ENCODE measurements around the gene GRIA4.

The GRIA4 gene

DNA sequence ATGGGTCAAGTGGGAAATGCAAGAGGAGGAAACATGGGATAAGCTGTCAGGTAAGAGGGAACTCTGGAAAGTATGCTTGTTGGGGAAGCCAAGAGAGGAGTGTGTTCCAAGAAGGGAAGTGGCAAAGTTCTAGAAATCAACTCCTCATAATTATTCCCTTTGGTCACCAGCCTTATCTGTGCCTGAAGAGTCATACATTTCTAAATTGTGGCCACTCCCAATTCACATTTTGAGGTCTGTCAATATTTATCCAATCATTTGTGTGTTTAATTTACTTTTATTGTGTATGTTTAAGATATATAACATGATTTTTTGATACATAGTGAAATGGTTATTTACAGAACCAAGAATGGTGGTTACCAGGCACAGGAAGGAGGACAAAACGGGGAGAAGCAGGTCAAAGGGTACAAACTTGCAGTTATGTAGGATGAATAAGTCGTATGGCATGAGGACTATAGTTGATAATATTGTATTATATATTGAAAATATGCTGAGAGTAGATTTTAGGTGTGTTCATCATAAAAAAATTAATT, 131.7 kb downstream of the GRIA4 start:
- TF ChIP-seq POLR2AphosphoS5 (IDR thresholded peaks at IDR 0.05; ENCODE audit: low read depth, low read length) (no peak), REST (IDR thresholded peaks at IDR 0.05; ENCODE audit: insufficient read depth in 1 of 2, low read depth in 2 of 2, low read length in 2 of 2) (no peak), FOXP2 (optimal IDR thresholded peaks at IDR 0.05; ENCODE audit: borderline replicate concordance, extremely low read depth, extremely low read length, insufficient read depth) (no peak), SIN3A (IDR thresholded peaks at IDR 0.05; ENCODE audit: borderline replicate concordance, insufficient read depth, low read length) (no peak)

DNA sequence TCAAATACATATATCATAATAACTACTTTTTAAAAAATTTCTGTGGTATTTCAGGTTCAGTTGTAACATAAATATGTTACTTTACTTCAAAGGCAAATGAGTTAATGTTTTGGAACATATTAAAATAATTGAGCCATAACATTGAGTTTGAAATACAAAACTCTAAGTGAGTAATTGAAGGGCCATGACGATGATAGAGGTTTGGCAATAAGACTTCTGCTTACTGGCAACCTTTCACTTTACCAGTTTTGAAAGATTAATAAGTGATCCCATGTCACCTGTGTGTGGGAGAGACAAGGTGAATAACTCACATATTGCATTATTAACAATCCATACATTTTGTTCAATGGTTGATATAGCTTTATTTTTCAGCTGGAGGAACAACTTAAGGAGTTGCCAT, 144.4 kb downstream of the GRIA4 start:
- TF ChIP-seq SIN3A (IDR thresholded peaks at IDR 0.05; ENCODE audit: borderline replicate concordance, insufficient read depth, low read length) (no peak), TAF1 (IDR thresholded peaks at IDR 0.05; ENCODE audit: borderline replicate concordance, insufficient read depth, low read length) (no peak), POLR2AphosphoS5 (IDR thresholded peaks at IDR 0.05; ENCODE audit: low read depth, low read length) (no peak), FOXP2 (optimal IDR thresholded peaks at IDR 0.05; ENCODE audit: borderline replicate concordance, extremely low read depth, extremely low read length, insufficient read depth) (no peak), REST (IDR thresholded peaks at IDR 0.05; ENCODE audit: insufficient read depth in 1 of 2, low read depth in 2 of 2, low read length in 2 of 2) (no peak)

DNA sequence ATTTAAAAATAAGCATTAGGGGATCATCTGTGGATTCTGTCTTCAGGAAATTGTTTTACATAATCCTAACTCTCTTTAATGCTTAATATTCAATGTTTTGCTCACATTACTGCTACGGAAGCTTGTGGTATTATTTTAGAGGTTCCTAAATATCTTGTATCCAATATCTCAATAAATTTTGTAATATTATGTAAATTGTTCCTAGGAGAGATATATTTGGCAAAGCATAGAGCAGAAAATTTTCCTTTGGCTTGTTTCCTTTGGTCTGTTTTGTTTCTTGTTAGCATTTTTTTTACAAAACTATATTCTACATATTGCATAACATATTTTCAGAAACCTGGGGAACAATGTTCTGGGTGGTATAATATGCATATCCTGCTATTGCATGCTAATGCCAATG, 144.8 kb downstream of the GRIA4 start:
- no peak for TF ChIP-seq FOXP2 (optimal IDR thresholded peaks at IDR 0.05; ENCODE audit: borderline replicate concordance, extremely low read depth, extremely low read length, insufficient read depth)
- no peak for TF ChIP-seq REST (IDR thresholded peaks at IDR 0.05; ENCODE audit: insufficient read depth in 1 of 2, low read depth in 2 of 2, low read length in 2 of 2)

DNA sequence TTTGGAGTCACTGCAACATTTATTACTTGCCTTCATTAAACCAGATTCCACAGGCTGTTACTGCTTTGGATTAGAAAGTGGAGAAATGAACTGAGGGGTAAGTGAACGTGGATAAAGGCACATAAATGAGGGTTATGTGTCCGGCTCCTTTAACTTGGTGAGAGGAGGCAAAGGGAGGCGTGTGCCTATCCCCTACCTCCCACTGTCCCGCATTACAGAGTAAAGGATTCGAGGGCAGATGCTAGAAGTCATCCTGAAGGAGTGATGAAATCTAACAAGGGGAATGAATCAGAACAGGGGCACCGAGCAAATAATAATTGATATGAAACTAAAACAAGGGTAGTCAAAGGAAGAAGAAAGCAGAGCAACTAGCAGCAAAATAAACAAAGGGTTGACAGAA, 147.2 kb downstream of the GRIA4 start:
- no peak for TF ChIP-seq SIN3A (IDR thresholded peaks at IDR 0.05; ENCODE audit: borderline replicate concordance, insufficient read depth, low read length)
- TF ChIP-seq POLR2AphosphoS5 (IDR thresholded peaks at IDR 0.05; ENCODE audit: low read depth, low read length) = no peak
- no peak for TF ChIP-seq FOXP2 (optimal IDR thresholded peaks at IDR 0.05; ENCODE audit: borderline replicate concordance, extremely low read depth, extremely low read length, insufficient read depth)
- no peak for TF ChIP-seq TAF1 (IDR thresholded peaks at IDR 0.05; ENCODE audit: borderline replicate concordance, insufficient read depth, low read length)
- TF ChIP-seq REST (IDR thresholded peaks at IDR 0.05; ENCODE audit: insufficient read depth in 1 of 2, low read depth in 2 of 2, low read length in 2 of 2) = no peak

GRCh38 chr11:105763594-105763993, 153.7 kb downstream of the GRIA4 start:
- no peak for TF ChIP-seq FOXP2 (optimal IDR thresholded peaks at IDR 0.05; ENCODE audit: borderline replicate concordance, extremely low read depth, extremely low read length, insufficient read depth)
- no peak for TF ChIP-seq TAF1 (IDR thresholded peaks at IDR 0.05; ENCODE audit: borderline replicate concordance, insufficient read depth, low read length)
- no peak for TF ChIP-seq REST (IDR thresholded peaks at IDR 0.05; ENCODE audit: insufficient read depth in 1 of 2, low read depth in 2 of 2, low read length in 2 of 2)
- TF ChIP-seq POLR2AphosphoS5 (IDR thresholded peaks at IDR 0.05; ENCODE audit: low read depth, low read length) = no peak
- TF ChIP-seq SIN3A (IDR thresholded peaks at IDR 0.05; ENCODE audit: borderline replicate concordance, insufficient read depth, low read length) = no peak

Data from PFSK-1 (cell line).